Measurements from ENCODE around the gene UBL7.

DNA sequence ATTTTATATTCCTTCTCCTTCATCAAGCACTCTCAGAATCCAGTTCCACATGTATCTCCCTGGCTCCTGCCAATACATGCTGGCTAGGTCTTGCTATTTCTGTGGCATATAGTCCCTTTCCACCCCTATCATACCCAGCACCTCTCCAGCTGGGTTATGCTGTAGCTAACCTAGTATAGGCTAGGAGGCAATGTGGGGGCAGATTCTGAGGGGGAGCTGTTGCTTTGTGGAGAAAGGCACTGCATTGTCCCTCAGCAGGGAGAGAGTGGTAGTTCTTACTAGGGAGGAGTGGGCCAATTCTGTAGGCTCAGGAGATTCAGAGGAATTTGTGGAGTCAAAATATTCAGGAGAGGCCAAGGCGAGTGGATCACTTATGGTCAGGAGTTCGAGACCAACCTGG is 39.4 kb upstream of the UBL7 start:
- no peak for TF ChIP-seq POLR2AphosphoS5 (IDR thresholded peaks at IDR 0.05)
- TF ChIP-seq, protein P1, sequence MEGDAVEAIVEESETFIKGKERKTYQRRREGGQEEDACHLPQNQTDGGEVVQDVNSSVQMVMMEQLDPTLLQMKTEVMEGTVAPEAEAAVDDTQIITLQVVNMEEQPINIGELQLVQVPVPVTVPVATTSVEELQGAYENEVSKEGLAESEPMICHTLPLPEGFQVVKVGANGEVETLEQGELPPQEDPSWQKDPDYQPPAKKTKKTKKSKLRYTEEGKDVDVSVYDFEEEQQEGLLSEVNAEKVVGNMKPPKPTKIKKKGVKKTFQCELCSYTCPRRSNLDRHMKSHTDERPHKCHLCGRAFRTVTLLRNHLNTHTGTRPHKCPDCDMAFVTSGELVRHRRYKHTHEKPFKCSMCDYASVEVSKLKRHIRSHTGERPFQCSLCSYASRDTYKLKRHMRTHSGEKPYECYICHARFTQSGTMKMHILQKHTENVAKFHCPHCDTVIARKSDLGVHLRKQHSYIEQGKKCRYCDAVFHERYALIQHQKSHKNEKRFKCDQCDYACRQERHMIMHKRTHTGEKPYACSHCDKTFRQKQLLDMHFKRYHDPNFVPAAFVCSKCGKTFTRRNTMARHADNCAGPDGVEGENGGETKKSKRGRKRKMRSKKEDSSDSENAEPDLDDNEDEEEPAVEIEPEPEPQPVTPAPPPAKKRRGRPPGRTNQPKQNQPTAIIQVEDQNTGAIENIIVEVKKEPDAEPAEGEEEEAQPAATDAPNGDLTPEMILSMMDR (IDR thresholded peaks at IDR 0.05), result no peak
- TF ChIP-seq POLR2A (IDR thresholded peaks at IDR 0.05), result no peak
- TF ChIP-seq EP300 (IDR thresholded peaks at IDR 0.05; ENCODE audit: low read depth), result no peak
